LNCaP clone FGC (cell line): ENCODE measurements around the gene ITGAX.

ENCODE experiments used
- DNase-seq: peaks from one replicate; pipeline ENCODE4 v3.0.0-alpha.2; 2011; ENCODE audit warnings: low read depth
- H3K4me3 ChIP-seq: 2 replicates; pipeline ENCODE4 v1.5.1; 2011; ENCODE audit warnings: mild to moderate bottlenecking, low read depth, low read length, control low read depth
- CTCF ChIP-seq: IDR thresholded peaks from 2 replicates; pipeline ENCODE4 v1.5.1; 2012; ENCODE audit warnings: mild to moderate bottlenecking; ENCODE audit not compliant: control insufficient read depth, insufficient read depth; ENCODE audit errors: extremely low read depth

The ITGAX gene

DNA sequence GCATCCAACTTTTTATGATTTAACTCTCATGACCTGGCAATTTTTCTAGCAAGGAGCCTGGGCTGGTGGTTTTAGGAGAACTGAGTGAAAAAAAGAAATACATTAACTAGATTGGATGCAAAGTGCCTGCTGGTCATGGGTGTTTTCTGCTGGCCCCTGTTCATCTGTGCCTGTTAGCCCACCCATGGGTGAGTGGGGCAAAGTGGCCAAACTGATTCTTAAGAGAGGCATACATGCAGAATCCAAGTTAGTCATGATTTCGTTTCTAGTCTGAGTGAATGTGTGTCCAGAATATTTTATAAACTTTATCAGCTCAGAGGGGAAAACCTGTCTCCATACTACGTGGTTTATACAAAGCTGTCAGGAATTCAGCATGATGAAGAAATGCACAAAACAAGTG lies 33.6 kb downstream of the ITGAX start:
- H3K4me3 ChIP-seq: no peak overlapping the region
- no peak for DNase-seq
- no peak for TF ChIP-seq CTCF

DNA sequence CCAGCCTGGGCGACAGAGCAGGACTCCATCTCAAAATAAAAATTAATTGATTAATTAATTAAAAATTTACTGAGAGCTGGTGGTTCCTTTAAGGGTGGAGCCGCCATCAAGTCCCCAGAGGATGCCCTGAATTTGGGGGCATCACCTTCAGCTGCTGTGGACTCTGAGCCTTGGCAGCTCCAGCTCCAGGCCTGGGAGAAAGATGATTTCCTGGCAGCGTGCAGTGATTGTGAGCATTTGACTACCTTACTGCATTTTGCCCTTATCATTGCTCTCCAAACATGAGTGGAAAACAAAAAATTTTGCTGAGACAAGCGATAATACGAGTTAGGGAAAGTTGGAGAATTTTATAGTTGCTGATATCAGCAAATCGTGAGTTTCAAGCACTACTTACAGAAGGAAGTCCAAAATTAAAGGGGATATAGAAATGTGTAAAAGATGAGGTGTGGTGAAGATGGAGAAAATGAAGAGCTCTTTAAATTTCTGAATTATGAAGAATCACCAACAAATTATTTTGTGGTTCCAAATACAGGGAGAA lies 35.6 kb downstream of the ITGAX start:
- no peak for DNase-seq
- no peak overlapping the region for H3K4me3 ChIP-seq
- no peak for TF ChIP-seq CTCF

DNA sequence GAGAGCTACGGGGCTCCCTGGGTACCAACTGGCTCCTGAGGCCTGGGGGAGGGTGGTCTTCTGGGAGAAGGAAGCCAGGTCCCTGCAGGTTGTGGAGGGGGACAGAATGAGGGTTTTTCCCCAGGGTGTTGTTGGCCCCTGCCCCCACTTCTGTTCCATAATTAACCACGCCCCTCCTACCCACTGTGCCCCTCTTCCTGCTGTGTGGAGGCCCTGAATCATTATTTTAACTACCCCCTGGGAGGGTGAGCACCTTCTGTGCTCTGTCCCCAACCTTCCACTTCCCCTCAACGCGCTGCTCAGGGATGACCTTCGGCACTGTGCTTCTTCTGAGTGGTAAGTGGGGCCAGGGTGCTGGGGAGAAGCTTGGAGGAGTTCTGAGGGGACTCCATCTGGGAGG lies 38.1 kb downstream of the ITGAX start, which contains the start of gene ITGAD:
Gene ITGAD, plus strand, starts transcription at position 280 of the 400 bp plus-strand sequence. Its CDS starts 26 bp downstream, at position 306.
- no peak for TF ChIP-seq CTCF
- no peak within 1 kb of the TSS for H3K4me3 ChIP-seq
- DNase-seq: no peak

DNA sequence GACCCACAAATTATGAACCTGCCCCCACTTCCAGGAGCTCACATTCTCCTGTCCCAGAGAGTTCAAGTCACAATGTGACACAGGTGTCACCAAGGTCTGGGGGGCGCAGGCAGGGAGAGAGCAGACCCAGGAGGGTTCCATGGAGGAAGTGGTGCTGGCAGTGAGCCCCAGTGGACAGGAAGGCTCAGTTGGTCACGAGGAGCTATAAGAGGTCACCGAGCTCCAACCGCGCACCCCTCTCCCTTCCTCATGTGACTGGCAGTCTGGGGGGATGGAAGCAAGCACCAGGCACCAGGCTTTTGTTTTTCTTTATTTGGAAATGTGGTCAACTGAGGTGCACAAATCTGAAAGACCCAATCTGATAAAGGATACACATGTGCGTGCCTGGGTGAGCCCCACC lies 40.7 kb downstream of the ITGAX start:
- no peak overlapping the region for H3K4me3 ChIP-seq
- no peak for TF ChIP-seq CTCF
- no peak for DNase-seq

DNA sequence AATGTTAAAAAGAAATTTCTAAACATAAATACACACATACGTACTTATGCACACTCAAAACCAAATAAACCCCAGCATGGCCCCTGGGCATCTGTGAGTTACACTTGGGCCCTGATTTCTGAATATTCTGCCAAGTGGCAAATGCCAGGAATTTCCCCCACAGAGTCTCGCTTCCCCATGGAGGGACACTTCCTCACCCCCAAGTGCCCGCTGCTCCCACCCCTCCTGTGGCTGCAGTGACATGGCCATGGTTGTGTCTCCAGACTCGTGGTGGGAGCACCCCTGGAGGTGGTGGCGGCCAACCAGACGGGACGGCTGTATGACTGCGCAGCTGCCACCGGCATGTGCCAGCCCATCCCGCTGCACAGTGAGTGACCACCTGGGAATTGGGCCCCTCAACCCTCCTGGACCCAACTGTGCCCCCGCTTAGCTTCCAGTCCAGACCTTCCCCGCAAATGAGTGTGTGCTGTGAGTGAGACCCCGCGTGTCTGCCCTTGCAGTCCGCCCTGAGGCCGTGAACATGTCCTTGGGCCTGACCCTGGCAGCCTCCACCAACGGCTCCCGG lies 42.2 kb downstream of the ITGAX start:
- H3K4me3 ChIP-seq: no peak overlapping the region
- no peak for DNase-seq
- no peak for TF ChIP-seq CTCF

GRCh38 chr16:31397701-31398100 lies 42.7 kb downstream of the ITGAX start:
- no peak overlapping the region for H3K4me3 ChIP-seq
- no peak for DNase-seq
- TF ChIP-seq CTCF: no peak

- no peak overlapping the region for H3K4me3 ChIP-seq
- no peak for DNase-seq
- no peak for TF ChIP-seq CTCF
These were observed 45.2 kb downstream of the ITGAX start for GRCh38 chr16:31400191-31400590.
